Posterior vena cava (tissue), 2 donors: Measurements from ENCODE around the gene GPC3. TPM values are rescaled to one million over a fixed set of nuclear protein-coding genes. Genes with fewer than 3 reads are reported as not detected.
"Not testable (repeated sequence)": the region's sequence is repeated elsewhere in the genome, so short reads cannot be mapped to it uniquely, and the experiment has no call there.

Experiments used
- DNase-seq: peaks from one replicate; pipeline ENCODE4 v3.0.0-alpha.2; 2020; ENCODE audit warnings: low spot score
- intact Hi-C, 2 donors: fragments of 100-400 bp; cut with DNase I; formaldehyde crosslinking; loops; one replicate each; pipeline versions ENCODE4 v1.14.1 to v1.14.2; 2022 to 2023
- total RNA-seq, 2 donors: library from RNA; stranded (reverse); fragmentation: NEBNext Ultra II Directional; extraction: Animal tissue kit (Norgen Biotek cat#: 25700); gene quantifications; one replicate each; pipeline ENCODE4 v1.2.1, GENCODE V29; 2021
- donor health status: DM: yes; HTN: yes; CAD: no.
- donor health status: DM: yes; HTN: yes; CAD: no.

GPC3 gene
- total RNA-seq, 2 donors from 2014 or later, result 11.3 to 13.5 TPM

GRCh38 chrX:133746593-133746992 lies 238.8 kb downstream of the GPC3 start:
- DNase-seq, result no peak
- intact Hi-C loops, result no loop called here

GRCh38 chrX:133745349-133745748 lies 240.0 kb downstream of the GPC3 start:
- DNase-seq, result no peak
- intact Hi-C loops, result no loop called here

GRCh38 chrX:133742602-133743305 lies 242.6 kb downstream of the GPC3 start:
- no peak for DNase-seq
- intact Hi-C loops, result no loop called here

GRCh38 chrX:133741303-133741702 lies 244.1 kb downstream of the GPC3 start:
- intact Hi-C loops, result no loop called here

GRCh38 chrX:133726642-133727041 lies 258.8 kb downstream of the GPC3 start:
- intact Hi-C loops, result no loop called here
- DNase-seq, result no peak

More at GRCh38 chrX:133741303-133741702, 244.1 kb downstream of the GPC3 start:
- DNase-seq, result no peak

- no peak for DNase-seq
- intact Hi-C loops, result no loop called here
Measured at GRCh38 chrX:133726211-133726630, 259.2 kb downstream of the GPC3 start.

GRCh38 chrX:133723930-133724329 lies 261.5 kb downstream of the GPC3 start:
- no peak for DNase-seq
- intact Hi-C loops, result loop anchor here in 1 of 2 donors (2.0 kb wide), 1 partner anchor 61 kb away; no protein-coding TSS in a partner anchor

GRCh38 chrX:133722756-133723155 lies 262.6 kb downstream of the GPC3 start:
- no peak for DNase-seq
- intact Hi-C loops, result loop anchor here in 1 of 2 donors (2.0 kb wide), 1 partner anchor 60 kb away; no protein-coding TSS in a partner anchor

GRCh38 chrX:133720269-133720668 lies 265.1 kb downstream of the GPC3 start:
- intact Hi-C loops, DNase-seq: not testable (repeated sequence)

- DNase-seq, result no peak
- intact Hi-C loops, result no loop called here
Measured at GRCh38 chrX:133715715-133716114, 269.7 kb downstream of the GPC3 start.

- intact Hi-C loops, result no loop called here
Measured at GRCh38 chrX:133709501-133709900, 275.9 kb downstream of the GPC3 start.

GRCh38 chrX:133706890-133707289 lies 278.5 kb downstream of the GPC3 start:
- no peak for DNase-seq
- intact Hi-C loops, result no loop called here

More at GRCh38 chrX:133709501-133709900, 275.9 kb downstream of the GPC3 start:
- no peak for DNase-seq

- intact Hi-C loops, result no loop called here
- no peak for DNase-seq
Measured at GRCh38 chrX:133702230-133702629, 283.2 kb downstream of the GPC3 start.

- no peak for DNase-seq
- intact Hi-C loops, result no loop called here
Measured at GRCh38 chrX:133699023-133699728, 286.2 kb downstream of the GPC3 start.

- no peak for DNase-seq
Measured at GRCh38 chrX:133698298-133698697, 287.1 kb downstream of the GPC3 start.

GRCh38 chrX:133697656-133698055 lies 287.7 kb downstream of the GPC3 start:
- intact Hi-C loops, result no loop called here
- DNase-seq, result no peak

More at GRCh38 chrX:133698298-133698697, 287.1 kb downstream of the GPC3 start:
- intact Hi-C loops, result no loop called here

GRCh38 chrX:133689997-133690599 lies 295.3 kb downstream of the GPC3 start:
- no peak for DNase-seq
- intact Hi-C loops, result no loop called here

GRCh38 chrX:133685822-133686221 lies 299.6 kb downstream of the GPC3 start:
- intact Hi-C loops, result no loop called here
- no peak for DNase-seq

GRCh38 chrX:133681897-133682296 lies 303.5 kb downstream of the GPC3 start:
- intact Hi-C loops, result no loop called here

GRCh38 chrX:133681421-133681820 lies 304.0 kb downstream of the GPC3 start:
- no peak for DNase-seq
- intact Hi-C loops, result no loop called here

More at GRCh38 chrX:133681897-133682296, 303.5 kb downstream of the GPC3 start:
- no peak for DNase-seq
